NCI-H2029 (cell line): Measurements from ENCODE around the gene MNX1.

Experiments
- DNase-seq: peaks from one replicate; lab custom pipeline; 2025; lab: John Stamatoyannopoulos, UW

The MNX1 gene

GRCh38 chr7:157032644-157033482, 22.4 kb upstream of the MNX1 start:
- no peak for DNase-seq

- no peak for DNase-seq
These were observed 21.7 kb upstream of the MNX1 start for GRCh38 chr7:157032128-157032527.

DNA sequence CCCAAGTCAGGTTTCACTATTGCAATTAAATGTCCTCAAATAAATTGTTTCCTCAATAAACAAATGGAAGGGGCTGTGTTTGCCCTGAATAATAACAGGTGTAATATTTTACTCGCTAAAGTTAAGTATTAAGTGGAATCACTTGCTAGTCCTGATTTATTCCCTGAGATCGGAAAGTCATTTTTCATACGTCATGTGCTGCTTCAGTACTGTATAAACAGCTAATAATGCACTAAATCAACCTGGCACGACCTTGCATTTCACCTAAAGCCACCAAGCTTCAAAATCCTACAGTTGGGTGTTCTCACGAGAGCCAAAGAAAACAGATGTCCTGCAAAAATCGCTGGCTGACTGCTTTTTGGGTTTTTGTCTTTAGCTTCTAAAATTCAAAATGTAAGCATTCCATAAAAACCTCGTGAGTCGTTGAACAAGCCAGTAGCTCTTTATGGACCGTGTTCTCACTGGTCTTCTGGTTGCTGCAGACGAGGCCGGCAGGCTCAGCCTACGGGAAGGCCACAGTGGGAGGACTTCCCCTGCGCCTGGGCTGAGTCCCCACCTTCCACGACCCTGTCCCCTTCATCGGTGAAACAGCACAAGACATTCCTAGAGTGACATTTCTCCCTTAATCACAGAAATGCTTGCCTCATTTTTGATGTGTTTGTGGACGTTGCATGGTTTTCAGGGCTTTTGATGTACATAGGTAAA, 17.9 kb upstream of the MNX1 start:
- no peak for DNase-seq

GRCh38 chr7:157027568-157028198, 17.2 kb upstream of the MNX1 start:
- DNase-seq = peak; percentile 37

GRCh38 chr7:157024716-157025115, 14.3 kb upstream of the MNX1 start:
- DNase-seq = peak; percentile 25

GRCh38 chr7:157023589-157023905, 13.1 kb upstream of the MNX1 start:
- DNase-seq = no peak

GRCh38 chr7:157022681-157023588, 12.5 kb upstream of the MNX1 start:
- DNase-seq = peak; percentile 35

DNA sequence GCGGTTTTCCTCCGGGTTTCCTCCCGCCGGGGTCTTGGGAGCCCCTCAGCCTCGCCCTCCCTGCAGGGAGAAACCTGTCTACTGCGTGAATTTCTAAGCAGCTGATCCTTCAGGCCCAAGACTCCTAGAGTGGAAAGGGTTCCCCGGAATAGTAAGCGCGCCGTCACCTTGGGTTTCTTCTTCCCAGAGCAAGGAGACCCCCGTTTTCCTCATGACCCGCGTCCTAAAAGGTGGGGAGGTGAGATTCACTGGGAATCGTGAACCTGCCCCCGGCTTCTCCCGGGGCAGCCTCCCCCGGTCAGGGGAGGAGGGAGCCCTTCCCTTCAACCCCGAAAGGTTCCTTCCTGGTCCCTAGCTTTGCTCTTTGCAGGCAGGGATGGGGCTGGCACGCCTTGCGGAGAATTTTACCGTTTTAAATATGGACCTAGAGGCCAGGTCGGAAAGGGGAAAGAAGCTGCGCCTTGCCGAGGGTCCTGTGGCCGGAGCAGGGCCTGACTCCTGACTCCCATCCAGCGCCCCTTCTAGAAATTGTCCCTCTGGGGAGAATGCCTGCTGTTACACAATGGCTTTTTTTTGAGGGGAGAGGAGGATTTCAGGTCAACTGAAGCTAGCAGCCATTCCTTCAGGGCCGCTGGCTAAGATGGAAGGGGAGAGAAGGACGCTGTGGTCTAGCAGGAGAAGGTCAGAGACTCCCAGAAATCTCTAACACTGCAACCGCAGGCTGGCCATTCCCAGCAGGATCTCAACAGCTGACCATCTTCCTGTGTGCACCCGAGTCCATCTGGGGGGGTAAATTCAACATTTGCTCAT, 11.6 kb upstream of the MNX1 start:
- DNase-seq = no peak

GRCh38 chr7:157021071-157021870, 10.8 kb upstream of the MNX1 start:
- DNase-seq = no peak

DNA sequence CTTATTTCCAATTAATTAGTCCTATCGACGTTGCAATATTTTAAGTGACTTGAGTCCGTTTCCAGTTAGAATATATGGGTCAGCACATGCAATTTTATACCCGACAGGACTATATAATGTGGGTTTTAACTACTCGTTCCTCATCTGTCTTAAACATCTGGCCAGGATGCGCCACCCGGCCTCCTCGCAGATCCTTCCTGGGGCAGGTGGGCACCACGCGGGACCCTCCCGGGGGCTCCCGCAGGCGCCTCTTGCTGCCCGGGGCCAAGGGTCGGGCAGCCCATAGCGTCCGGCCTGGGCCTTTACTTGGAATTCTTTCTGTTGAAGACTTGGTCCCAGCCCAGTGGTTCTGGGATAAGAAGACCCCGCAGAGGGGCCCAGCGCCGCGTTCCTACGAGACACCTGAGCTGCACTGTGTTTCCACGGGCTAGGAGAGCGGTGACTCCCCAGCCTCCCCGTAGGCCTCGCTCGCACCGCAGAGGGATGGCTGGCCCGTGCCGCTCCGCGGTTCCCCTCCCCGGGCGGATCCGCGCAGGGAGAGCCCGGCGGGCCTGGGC, 10.1 kb upstream of the MNX1 start:
- DNase-seq = no peak

- no peak for DNase-seq
These were observed 9.4 kb upstream of the MNX1 start for GRCh38 chr7:157019718-157020451.

DNA sequence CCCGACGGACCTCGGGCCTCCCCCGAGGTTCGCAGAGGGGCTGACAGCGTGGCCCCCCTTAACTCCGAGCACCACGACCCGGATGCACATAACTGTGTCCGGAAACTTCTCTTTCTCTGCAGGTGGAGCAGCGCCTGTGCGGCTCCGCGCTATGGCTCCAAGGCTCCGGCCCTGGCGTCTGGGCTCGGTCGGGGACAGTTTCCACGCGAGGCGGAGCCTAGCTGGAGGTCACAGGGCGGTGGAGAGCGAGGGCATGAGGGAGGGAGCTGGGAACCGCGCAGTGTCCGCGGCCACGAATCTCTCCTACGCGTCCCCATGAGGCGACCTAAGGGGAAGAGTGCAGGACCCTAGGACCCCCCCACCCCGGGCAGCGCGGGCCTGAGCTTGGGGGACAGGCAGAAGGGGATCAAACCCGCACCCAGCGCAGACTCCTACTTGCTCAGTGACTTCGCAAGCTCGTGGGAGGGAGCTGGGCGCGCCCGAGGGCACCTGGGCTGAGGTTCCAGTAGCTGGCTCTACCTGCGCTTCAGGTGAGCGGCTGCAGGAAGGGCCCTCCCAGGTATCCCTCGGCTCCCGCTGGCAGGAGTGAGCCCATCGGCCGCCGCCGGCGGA, 8.6 kb upstream of the MNX1 start:
- DNase-seq = no peak

DNA sequence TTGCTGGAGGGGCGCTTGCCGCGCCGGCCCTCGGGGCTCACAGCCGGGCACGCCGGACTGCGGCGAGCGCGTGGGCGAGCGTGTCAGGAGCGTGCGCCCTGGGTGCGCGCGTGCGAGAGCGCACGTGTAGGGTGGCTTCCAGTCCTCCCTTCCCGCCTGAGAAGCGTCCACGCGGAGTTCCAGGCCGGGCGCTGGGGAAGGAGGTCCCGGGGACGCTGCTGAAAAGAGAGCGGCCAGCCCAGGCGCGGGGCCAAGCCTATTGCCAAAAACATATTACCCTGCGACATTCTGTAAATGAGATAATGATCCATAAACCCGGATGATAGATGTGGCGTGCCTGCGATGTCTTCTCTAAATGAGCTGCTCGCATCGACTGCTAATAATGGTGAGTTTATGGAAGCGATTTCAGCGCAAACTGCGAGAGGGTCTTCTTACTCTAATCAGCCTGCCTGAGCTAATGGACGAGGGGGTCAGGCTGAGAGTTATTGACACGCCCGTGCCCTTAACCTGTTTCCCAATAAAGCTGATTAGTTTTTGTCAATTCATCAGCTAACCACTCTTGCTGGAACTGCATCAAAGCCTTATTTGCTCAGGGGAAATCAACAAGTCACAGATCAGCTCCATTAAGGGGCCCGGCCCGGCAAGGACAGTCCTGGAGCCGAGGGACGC, 8.0 kb upstream of the MNX1 start:
- DNase-seq = no peak

DNA sequence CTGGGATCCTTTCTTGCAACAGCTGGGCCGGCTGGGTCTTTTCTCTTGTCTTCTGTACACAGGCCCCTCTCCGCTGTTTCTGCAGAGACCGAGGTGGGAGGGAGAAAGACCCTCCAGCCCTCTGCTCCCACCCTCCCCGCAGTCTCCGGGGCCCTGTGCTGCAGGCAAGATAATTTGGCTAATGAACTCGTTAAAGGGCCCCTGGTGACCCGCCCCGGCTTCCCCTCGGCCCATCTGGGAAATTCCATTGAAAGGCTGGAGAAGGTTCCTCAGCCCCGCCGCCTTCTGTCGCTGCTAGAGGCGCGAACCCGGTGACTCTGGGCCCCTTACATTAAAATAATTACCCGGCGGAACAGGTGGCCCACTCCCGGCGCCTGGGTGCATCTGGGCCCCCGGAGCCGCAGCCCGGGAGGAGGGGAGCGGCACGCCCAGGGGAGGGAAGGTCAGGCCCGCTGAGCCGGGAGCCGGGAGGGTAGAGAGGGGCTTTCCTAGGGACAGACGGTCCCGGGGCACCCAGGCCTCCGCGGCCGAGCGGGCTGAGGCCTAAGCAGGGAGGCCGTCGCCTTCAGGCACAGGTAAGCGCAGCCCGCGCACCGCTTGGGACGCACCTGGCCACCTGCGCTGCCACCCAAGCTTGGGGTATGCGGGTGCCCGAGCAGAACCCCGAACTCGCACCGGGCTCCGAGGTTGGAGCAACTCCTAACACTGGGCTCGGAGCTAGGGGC, 7.3 kb upstream of the MNX1 start:
- no peak for DNase-seq

- no peak for DNase-seq
These were observed 6.7 kb upstream of the MNX1 start for GRCh38 chr7:157017149-157017548.

GRCh38 chr7:157016352-157017041, 6.0 kb upstream of the MNX1 start:
- DNase-seq = no peak

GRCh38 chr7:157016024-157016351, 5.5 kb upstream of the MNX1 start:
- no peak for DNase-seq
